IMR-90 (cell line): ENCODE measurements around the gene ZNF219.

Experiments
- BHLHE40 ChIP-seq: fragments of 150-350 bp; IDR thresholded peaks from 2 replicates; pipeline ENCODE4 v1.6.1; 2016; ENCODE audit warnings: mild to moderate bottlenecking, low read depth, low read length
- CEBPB ChIP-seq: IDR thresholded peaks from 2 replicates; pipeline ENCODE4 v1.6.1; 2012; ENCODE audit warnings: low read depth, low read length, improper control_type of control experiment
- CTCF ChIP-seq: conservative IDR thresholded peaks from 2 replicates; pipeline ENCODE4 v1.5.1; 2012; ENCODE audit warnings: mild to moderate bottlenecking, low read depth, low read length, improper control_type of control experiment
- POLR2A ChIP-seq: IDR thresholded peaks from 2 replicates; pipeline ENCODE4 v1.6.1; 2012; ENCODE audit warnings: mild to moderate bottlenecking, low read depth, low read length
- RAD21 ChIP-seq: IDR thresholded peaks from 2 replicates; pipeline ENCODE4 v1.6.1; 2012; ENCODE audit warnings: low read length, improper control_type of control experiment
- RCOR1 ChIP-seq: IDR thresholded peaks from 2 replicates; pipeline ENCODE4 v1.6.1; 2012; ENCODE audit warnings: mild to moderate bottlenecking, low read length, improper control_type of control experiment; ENCODE audit not compliant: insufficient replicate concordance
- SMC3 ChIP-seq: fragments of 150-350 bp; IDR thresholded peaks from 2 replicates; pipeline ENCODE4 v1.6.1; 2016; ENCODE audit warnings: low read depth, mild to moderate bottlenecking, antibody characterized with exemption, low read length, moderate library complexity

- TF ChIP-seq CTCF, result no peak
- TF ChIP-seq SMC3, result no peak
- no peak for TF ChIP-seq BHLHE40
- no peak for TF ChIP-seq CEBPB
- TF ChIP-seq RAD21, result no peak
- TF ChIP-seq POLR2A, result no peak
- no peak for TF ChIP-seq RCOR1
These were observed 10.3 kb upstream of the ZNF219 start for GRCh38 chr14:21108791-21109190.
